ENCODE measurements around the gene KIF16B.

Gene KIF16B

GRCh38 chr20:16505894-16506293, 67.4 kb downstream of the KIF16B start:
- no peaks in the 10 kb centered on the region for H3K79me2 ChIP-seq
- no peaks in the 10 kb centered on the region for H3K4me1 ChIP-seq
- no peaks in the 10 kb centered on the region for H3K27me3 ChIP-seq (ENCODE audit: control insufficient read depth, insufficient read depth, low read length)
- H2AFZ ChIP-seq = no peak overlapping the region
- H3K9ac ChIP-seq = no peak overlapping the region
- H3K4me3 ChIP-seq (ENCODE audit: low read depth, low read length) = no peak overlapping the region
- H3K27ac ChIP-seq = no peak overlapping the region
- no peaks in the 10 kb centered on the region for H3K36me3 ChIP-seq (ENCODE audit: control insufficient read depth, insufficient read depth, low read length)
- no peak overlapping the region for H3K4me2 ChIP-seq (ENCODE audit: low read length)
- no peaks in the 10 kb centered on the region for H3K9me3 ChIP-seq (ENCODE audit: control insufficient read depth, low read length)
- TF ChIP-seq CTCF (IDR thresholded peaks at IDR 0.05) = no peak

- Histone ChIP-seq H3K27me3 (ENCODE audit: control insufficient read depth, insufficient read depth, low read length) (no peaks in the 10 kb centered on the region), H3K9me3 (ENCODE audit: control insufficient read depth, low read length) (no peaks in the 10 kb centered on the region), H3K9ac (no peak overlapping the region), H3K4me2 (ENCODE audit: low read length) (no peak overlapping the region), H3K27ac (no peak overlapping the region), H2AFZ (no peak overlapping the region), H3K4me3 (ENCODE audit: low read depth, low read length) (no peak overlapping the region), H3K36me3 (ENCODE audit: control insufficient read depth, insufficient read depth, low read length) (no peaks in the 10 kb centered on the region), H3K4me1 (no peaks in the 10 kb centered on the region), H3K79me2 (peaks cover 2% of the 10 kb centered on the region)
- TF ChIP-seq CTCF (IDR thresholded peaks at IDR 0.05) = no peak
Measured at GRCh38 chr20:16501301-16501700, 71.9 kb downstream of the KIF16B start.

GRCh38 chr20:16500197-16500596, 73.1 kb downstream of the KIF16B start:
- Histone ChIP-seq H3K4me1 (no peaks in the 10 kb centered on the region), H3K27me3 (ENCODE audit: control insufficient read depth, insufficient read depth, low read length) (no peaks in the 10 kb centered on the region), H3K36me3 (ENCODE audit: control insufficient read depth, insufficient read depth, low read length) (no peaks in the 10 kb centered on the region), H3K4me3 (ENCODE audit: low read depth, low read length) (no peak overlapping the region), H3K4me2 (ENCODE audit: low read length) (no peak overlapping the region), H2AFZ (no peak overlapping the region), H3K9me3 (ENCODE audit: control insufficient read depth, low read length) (no peaks in the 10 kb centered on the region), H3K9ac (no peak overlapping the region), H3K79me2 (peaks cover 2% of the 10 kb centered on the region), H3K27ac (no peak overlapping the region)
- no peak for TF ChIP-seq CTCF (IDR thresholded peaks at IDR 0.05)

- TF ChIP-seq CTCF (IDR thresholded peaks at IDR 0.05) = no peak
- Histone ChIP-seq H3K79me2 (peaks cover 2% of the 10 kb centered on the region), H3K4me1 (peaks cover 2% of the 10 kb centered on the region), H3K9me3 (ENCODE audit: control insufficient read depth, low read length) (no peaks in the 10 kb centered on the region), H3K9ac (no peak overlapping the region), H3K27ac (no peak overlapping the region), H3K4me3 (ENCODE audit: low read depth, low read length) (no peak overlapping the region), H3K36me3 (ENCODE audit: control insufficient read depth, insufficient read depth, low read length) (no peaks in the 10 kb centered on the region), H2AFZ (no peak overlapping the region), H3K4me2 (ENCODE audit: low read length) (no peak overlapping the region), H3K27me3 (ENCODE audit: control insufficient read depth, insufficient read depth, low read length) (no peaks in the 10 kb centered on the region)
Measured at GRCh38 chr20:16498526-16499253, 74.6 kb downstream of the KIF16B start.

- H3K36me3 ChIP-seq (ENCODE audit: control insufficient read depth, insufficient read depth, low read length) = no peaks in the 10 kb centered on the region
- H3K9ac ChIP-seq = no peak overlapping the region
- no peak overlapping the region for H2AFZ ChIP-seq
- H3K9me3 ChIP-seq (ENCODE audit: control insufficient read depth, low read length) = no peaks in the 10 kb centered on the region
- no peak overlapping the region for H3K4me3 ChIP-seq (ENCODE audit: low read depth, low read length)
- no peaks in the 10 kb centered on the region for H3K27me3 ChIP-seq (ENCODE audit: control insufficient read depth, insufficient read depth, low read length)
- no peak for TF ChIP-seq CTCF (IDR thresholded peaks at IDR 0.05)
- peaks cover 6% of the 10 kb centered on the region for H3K4me1 ChIP-seq
- peaks cover 2% of the 10 kb centered on the region for H3K79me2 ChIP-seq
- no peak overlapping the region for H3K4me2 ChIP-seq (ENCODE audit: low read length)
- no peak overlapping the region for H3K27ac ChIP-seq
Measured at GRCh38 chr20:16497896-16498295, 75.4 kb downstream of the KIF16B start.

Measured in parathyroid adenoma (tissue), 2 donors.